Activated CD8-positive, alpha-beta memory T cell treated with anti-CD3 and anti-CD28 coated beads, Interleukin-2, amount 50 U/mL, for 24 hours (primary cell): ENCODE measurements around the gene SYT7.

Experiments used
- DNase-seq: peaks from one replicate; pipeline ENCODE4 v3.0.0-alpha.2; 2020; ENCODE audit errors: extremely low read depth

The SYT7 gene

GRCh38 chr11:61609000-61609979, 28.4 kb upstream of the SYT7 start:
- DNase-seq = no peak

- no peak for DNase-seq
Measured at GRCh38 chr11:61607920-61608599, 27.2 kb upstream of the SYT7 start.

GRCh38 chr11:61607426-61607825, 26.6 kb upstream of the SYT7 start:
- no peak for DNase-seq

- no peak for DNase-seq
Measured at GRCh38 chr11:61603667-61604066, 22.8 kb upstream of the SYT7 start.

GRCh38 chr11:61602775-61603569, 22.1 kb upstream of the SYT7 start:
- no peak for DNase-seq

- no peak for DNase-seq
Measured at GRCh38 chr11:61601512-61601911, 20.6 kb upstream of the SYT7 start.

GRCh38 chr11:61599968-61600710, 19.3 kb upstream of the SYT7 start:
- no peak for DNase-seq

- DNase-seq = no peak
Measured at GRCh38 chr11:61598886-61599868, 18.3 kb upstream of the SYT7 start.

GRCh38 chr11:61598374-61598773, 17.5 kb upstream of the SYT7 start:
- no peak for DNase-seq

- DNase-seq = no peak
Measured at GRCh38 chr11:61596990-61597389, 16.1 kb upstream of the SYT7 start.

- no peak for DNase-seq
Measured at GRCh38 chr11:61596542-61596941, 15.7 kb upstream of the SYT7 start.

- DNase-seq = no peak
Measured at GRCh38 chr11:61594907-61595257, 14.0 kb upstream of the SYT7 start.

GRCh38 chr11:61593151-61593550, 12.3 kb upstream of the SYT7 start:
- DNase-seq = no peak

GRCh38 chr11:61592176-61592575, 11.3 kb upstream of the SYT7 start:
- no peak for DNase-seq

- no peak for DNase-seq
Measured at GRCh38 chr11:61589961-61590360, 9.1 kb upstream of the SYT7 start.

GRCh38 chr11:61588728-61589191, 7.9 kb upstream of the SYT7 start:
- no peak for DNase-seq

GRCh38 chr11:61587951-61588727, 7.3 kb upstream of the SYT7 start:
- DNase-seq = peak; percentile 30

GRCh38 chr11:61587541-61587941, 6.7 kb upstream of the SYT7 start:
- DNase-seq = no peak

- no peak for DNase-seq
Measured at GRCh38 chr11:61586792-61587430, 6.0 kb upstream of the SYT7 start.
